NCI-H748 (cell line): ENCODE results near the gene SEMA5A.
"Not testable (repeated sequence)": the region's sequence is repeated elsewhere in the genome, so short reads cannot be mapped to it uniquely, and the experiment has no call there.

Source experiments
- DNase-seq: peaks from one replicate; lab custom pipeline; 2025; ENCODE audit not compliant: unreplicated experiment; lab: John Stamatoyannopoulos, UW

The SEMA5A gene

DNA sequence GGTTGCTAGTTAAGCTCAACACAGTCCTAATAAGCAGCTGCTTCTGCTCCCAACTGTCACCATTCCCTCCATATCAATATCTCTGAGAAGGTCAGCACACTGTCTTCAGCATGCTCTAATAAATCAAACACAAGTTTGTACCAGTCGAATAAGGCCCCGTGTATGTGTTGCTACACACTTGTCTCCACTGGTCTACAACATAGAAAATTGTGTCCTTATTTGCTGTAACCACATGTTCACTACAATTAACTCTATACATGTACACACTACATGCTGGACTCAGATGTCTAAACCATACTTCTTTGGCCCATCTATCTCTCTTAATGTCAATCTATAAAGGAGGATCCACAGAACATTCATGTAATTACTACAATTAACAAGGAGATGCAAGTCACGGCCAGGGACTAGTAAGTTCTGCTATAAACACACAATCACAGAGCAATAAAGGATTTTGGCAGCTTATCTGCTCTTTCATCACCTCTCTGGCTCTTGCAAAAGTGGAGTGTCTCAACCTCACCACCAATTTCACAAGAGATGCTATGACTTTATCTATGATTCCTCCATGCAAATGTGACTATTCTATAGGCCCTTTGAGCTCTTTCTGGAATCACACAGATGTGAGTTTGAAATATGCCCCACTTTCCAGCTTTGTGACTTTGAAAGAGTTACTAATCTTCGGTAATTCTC is 143.9 kb downstream of the SEMA5A start:
- DNase-seq, result no peak

DNA sequence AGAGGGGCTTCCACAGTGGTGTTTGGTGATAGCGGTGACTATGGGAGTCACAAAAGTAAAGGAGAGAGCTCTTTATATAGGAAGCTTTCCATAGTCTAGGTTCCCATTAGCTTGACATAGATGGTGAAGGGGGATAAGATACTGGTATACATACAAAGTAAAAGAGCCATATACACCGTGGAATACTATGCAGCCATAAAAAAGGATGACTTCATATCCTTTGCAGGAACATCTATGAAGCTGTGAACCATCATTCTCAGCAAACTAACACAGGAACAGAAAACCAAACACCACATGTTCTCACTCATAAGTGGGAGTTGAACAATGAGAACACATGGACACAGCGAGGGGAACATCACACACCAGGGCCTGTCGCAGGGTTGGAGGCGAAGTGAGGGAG is 146.1 kb downstream of the SEMA5A start:
- not testable (repeated sequence) for DNase-seq

DNA sequence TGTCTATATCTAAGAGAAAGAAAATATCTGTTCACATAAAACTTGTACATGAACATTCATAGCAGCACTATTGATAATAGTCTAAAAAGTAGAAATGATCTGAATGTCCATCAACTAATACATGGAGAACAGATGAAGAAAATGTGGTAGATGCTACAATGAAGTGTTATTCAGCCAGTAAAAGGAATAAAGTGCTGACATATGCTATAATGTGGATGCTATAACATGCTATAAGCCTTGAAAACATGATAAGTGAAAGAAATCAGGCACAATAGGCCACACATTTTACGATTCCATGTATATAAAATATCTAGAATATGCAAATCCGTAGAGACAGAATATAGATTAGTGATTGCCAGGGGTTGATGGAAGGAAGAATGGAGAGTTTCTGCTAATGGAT is 146.8 kb downstream of the SEMA5A start:
- DNase-seq, result no peak

DNA sequence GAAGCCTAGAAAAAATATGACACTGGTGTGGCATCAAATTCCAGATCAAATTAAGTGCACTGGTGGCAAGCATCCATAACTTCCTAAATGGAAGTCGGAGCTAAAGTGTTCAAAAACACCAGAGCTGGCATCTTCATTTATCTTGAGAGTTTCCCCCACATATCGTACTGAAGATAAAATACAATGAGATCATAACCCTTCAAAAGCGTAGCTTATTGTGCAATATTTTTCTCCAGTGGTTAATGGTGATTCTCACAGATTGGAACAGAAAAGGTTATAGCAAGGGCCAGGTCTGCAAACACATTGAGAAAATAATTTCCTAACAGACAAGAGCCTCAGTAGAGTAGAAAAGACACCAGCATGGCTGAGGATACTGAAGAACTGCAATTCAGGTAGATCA is 147.6 kb downstream of the SEMA5A start:
- no peak for DNase-seq

DNA sequence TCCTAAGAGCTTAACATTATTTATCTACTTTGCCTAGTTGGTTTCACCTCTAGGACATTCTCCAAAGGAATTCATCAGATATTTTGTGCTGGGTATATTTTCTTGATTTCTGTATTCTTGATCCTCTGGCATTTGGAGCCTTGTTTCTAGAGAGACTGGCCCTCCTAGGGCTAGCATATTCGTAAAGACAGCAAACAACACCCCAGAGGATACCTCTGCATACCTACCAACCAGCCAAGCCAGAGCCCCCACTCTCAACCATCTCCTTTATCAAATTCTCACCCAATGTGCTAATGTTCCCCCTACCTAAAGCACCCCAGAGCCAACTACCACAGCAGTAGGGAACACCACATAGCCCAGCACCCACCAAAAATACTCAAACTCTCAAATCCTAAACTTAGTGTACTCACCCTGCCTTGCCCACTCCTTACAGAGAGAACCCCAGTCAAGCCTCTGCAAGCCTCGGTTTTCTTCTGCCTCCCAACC is 149.5 kb downstream of the SEMA5A start:
- DNase-seq, result no peak

DNA sequence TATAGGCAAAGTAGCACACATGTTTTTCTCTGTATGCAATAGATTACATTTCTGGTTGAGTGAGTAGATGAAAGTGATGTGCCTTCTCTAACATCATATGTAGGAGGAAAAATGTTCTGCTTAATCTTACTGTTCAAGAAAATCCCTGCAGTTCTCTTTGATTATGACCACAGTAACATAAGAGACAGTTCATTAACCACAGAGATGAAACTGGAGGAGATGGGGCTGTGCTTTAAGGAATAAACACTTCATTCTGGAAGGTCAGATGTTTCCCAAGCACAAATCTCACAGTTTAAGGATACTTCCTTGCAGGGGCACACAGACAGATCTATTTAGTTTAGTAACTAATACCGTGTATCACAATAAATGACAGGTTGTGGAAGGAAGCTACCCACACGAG is 150.2 kb downstream of the SEMA5A start:
- DNase-seq, result no peak

DNA sequence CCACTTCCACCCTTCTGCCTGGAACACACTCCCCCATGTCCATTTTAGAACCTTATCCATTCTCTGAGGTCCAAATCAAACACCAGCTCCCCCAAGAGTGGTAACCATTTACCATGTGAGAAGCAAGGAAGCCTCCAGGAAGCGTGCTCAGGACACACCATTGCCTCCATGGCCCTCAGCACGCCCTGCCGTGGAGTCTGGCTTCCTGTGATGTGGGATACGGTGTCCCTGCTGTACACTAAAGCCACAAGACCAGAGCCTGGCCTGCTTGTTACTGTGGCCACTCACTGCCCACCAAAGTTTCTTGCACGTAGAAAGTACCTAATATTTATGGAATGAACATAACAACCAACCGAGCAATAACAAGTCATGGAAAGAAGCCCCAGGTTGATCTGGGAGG is 151.7 kb downstream of the SEMA5A start:
- no peak for DNase-seq

DNA sequence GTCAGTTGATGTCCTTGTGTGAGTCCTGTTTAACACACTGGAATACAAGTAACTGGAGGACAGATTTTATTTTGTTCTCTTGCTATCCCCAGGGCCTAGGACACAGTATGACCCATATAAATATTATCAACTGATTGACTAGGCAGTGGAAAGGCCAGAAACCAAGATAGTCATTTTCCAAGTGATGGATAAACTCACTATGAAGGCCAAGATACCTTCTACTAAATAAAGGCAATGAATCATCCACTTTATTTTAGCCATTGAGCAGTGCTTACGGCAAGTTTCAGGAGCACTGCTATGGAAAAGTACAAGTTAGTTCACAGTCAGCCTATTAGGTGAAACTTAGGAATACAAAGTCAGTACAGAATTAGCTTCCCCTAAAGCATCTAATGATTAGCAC is 153.2 kb downstream of the SEMA5A start:
- DNase-seq, result no peak

DNA sequence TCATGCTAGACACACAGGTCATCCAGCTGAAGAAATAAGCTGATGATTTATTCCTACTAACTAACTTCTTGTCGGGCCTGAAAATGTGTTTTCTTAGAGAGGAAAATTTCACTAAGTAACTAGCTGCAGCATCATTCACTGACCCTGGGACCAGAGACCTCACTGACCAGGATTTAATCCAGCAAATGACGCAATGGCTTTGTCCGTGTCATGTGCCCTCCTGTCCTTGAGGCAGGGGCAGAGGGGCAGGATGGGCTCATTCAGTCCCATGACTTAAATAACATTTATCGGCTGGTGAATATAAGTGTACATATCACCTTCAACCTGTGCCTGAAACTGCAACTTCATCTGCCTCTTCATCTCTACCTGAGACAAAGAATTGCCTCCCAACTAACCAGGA is 154.8 kb downstream of the SEMA5A start:
- DNase-seq, result no peak

DNA sequence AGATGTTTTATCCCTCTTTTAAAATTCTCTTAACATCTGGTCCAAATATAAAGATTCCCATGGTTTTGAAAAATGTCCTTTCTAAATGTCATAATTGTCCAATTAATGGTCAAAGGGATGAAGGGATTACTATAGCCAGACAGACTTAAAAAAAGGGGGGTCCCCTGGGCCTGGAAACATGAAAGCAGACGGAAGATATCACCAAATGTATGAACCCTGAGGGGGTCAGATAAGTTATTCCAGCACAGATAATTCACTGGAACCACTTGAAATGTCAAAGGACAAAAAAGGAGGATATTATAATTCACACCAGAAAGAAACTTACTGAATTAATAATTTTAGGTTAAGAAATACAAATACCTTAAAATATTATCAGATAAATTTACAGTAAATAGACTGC is 155.8 kb downstream of the SEMA5A start:
- DNase-seq, result no peak

DNA sequence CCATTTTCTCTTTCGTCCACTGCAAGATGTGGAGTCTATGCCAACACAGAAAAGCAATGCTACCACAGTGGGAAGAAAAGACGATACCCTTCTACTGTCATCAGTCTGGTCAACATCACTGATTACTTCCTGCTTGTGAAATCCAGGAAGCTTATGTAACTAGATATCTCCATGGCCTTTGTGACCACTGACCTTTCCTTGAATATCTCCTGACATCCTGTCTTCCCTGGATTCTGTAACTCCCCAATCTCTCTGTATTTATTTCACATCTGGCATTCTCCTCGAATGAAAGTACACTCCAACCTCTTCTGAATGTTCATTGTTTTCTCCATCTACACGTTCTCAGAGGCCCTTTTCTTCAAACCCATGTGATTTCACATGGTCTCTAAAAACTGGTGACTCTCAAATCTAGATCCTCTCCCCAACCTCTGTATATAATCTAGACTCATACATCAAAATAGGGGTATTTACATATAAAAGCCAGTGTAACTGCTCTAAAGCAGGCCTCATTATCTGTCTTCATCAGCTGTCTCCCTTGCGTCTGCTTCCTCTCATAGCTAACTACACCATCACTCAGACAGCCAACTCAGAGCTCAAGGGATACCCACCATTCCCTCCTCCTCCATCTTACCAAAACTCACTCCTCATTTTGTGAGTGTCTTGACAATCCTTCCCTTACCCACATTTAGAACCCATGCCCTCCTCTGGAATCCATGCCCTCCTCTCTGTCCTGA is 156.8 kb downstream of the SEMA5A start:
- peak; percentile 27 for DNase-seq

DNA sequence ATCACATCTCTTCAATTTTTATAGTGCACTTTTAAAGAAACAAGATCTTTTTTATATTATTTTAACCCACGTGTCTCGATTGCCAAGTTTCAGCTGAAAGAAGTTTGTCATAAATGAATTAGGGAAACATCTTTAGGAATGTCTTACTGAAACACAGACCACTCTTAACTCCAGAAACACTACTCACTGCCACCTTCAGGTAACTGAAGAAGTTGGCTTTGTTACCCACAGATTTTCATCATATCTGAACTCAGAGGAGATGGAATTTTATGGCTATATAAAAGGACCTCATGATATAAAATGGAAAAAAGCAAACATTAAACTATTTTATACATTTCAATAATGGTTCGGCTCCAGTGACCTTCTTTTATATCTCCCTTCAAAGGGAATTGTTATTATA is 158.0 kb downstream of the SEMA5A start:
- DNase-seq, result no peak

DNA sequence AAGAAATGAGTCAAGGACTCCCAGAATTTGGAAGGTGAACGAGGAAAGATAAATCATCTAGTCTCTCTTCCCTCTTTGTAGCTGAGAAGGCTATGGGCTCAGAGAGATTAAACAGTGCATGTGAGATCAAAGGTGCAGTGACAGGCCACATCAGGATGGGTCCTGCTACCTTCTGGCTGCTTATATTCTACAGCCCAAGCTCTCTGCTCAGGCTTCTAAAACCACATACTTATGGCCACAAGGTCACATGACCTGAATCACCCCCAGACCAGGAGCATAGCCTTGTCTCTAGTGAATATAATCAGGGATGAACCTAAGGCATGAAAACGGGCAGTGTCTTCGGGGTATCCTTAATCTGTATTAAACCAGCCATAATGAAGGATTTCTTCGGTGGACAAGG is 158.9 kb downstream of the SEMA5A start:
- no peak for DNase-seq

DNA sequence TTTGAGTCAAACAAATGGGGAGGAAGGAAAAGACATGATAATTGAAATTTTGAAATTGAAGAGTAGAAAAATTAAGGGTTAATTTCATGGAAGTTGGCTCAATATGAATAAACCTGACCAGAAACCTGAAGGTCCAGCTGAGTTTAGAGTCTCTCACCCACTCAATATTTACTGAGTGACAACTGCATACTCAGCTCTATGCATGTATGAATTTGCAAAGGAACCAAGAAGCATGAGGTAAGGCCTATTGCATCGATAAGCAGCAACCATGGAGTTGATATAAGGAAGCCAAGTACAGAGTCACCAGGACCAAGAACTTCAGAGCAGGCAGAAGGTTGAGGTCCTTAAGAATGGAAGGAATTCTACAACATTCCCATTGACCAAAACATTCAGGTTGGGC is 163.4 kb downstream of the SEMA5A start:
- no peak for DNase-seq

DNA sequence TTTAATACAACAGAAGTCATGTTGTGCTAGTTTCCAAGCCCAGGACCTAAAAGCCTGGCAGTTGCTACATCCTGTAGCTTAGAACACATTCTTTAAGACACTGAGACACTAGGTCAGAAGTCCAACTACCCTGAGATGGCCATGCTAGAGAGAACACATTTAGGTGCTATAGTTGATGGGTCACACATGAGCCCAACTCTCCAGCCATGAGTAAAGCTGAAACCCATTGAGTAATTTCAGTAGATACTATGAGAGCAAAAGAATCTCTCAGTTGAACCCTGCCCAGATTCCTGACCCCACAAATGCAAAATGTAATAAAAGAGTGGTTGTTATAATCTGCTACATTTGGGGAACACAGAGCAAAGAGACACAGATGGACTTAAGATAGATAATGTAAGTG is 164.4 kb downstream of the SEMA5A start:
- DNase-seq, result no peak

DNA sequence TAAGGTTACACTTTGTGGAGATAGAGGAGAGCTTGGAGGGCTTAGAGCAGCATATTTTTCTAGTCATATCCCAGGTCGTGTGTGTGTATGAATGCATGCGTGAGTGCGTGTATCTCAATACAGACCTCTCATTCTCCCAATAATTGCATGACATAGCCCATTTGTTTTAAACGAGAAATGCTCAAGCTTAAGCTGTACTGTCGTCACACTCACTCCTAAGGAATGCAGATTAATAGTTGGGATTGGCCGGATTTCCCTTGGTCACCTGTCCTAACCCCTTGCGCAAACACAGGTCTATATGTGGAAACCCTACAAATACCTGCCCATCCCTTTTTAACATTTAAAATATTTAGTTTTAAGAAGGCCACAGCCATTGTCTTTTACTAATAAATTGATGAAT is 165.8 kb downstream of the SEMA5A start:
- no peak for DNase-seq

DNA sequence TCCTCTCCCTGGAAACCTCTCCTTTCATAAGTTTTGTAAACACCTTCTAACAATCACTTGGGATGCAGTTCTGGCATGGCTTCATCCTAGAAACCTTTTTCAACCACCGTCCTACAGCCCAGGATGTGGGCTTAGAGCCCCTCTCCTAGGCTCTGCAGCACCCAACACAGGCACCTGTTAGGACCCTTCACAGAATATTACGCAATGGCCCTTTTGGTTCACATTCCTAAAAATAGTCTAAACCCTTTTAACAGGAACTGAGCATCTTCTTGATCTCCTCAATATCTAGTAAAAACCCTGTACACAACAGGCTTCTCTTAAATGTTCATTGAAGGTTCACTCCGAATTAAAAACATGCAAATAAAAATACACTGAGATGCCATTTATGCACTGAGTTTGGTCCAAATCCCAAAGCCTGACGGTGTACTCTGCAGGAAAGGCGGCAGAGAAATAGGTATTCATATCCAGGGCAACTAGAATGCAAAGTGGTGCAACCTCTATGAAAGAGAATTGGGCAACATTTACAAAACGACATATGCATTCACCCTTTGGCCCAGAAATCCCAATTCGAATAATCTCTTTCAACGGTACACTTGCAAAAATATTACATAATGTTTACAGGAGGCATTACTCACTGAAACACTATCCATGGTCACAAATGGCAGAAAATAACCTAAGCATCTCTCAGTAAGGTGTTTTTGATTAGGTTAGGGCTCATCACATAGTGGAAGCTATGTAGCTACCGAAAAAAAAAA is 169.3 kb downstream of the SEMA5A start:
- no peak for DNase-seq

DNA sequence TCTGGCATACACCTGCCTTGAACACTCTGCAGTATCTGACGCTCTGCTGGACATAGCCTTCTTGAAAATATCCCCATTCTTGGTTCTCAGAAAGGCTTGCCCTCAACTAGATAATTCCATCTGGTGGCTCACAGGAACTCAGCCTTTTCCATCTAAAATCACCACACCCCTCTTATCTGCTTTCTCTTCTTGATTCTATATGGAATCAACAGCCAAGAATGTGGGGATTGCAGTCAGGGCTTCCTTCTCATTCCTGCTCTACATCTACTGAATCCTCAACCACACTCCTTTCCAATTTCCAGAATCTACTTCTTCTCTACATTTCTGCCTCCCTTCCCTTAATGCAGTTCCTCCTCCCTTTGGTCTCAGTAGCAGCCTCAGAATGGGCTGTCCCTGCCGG is 170.1 kb downstream of the SEMA5A start:
- DNase-seq, result no peak

DNA sequence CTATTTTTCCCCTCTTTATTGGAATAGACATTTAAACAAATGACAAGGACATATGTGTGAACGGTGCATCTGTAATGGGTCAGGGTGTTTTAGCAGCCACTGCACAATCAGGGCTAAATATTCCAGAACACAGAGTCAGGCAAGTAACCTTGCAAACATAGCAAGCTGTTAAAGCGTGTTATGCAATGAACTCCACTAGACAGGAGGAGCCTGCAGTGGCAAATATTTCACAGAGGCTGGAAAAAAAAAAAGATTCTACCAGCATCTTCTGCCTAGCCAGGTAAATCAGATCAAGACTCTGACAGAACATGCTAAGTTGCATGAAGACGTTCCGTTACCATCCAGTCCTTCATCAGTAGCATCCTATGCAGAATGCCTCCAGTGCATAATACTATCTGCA is 171.8 kb downstream of the SEMA5A start:
- DNase-seq, result no peak

DNA sequence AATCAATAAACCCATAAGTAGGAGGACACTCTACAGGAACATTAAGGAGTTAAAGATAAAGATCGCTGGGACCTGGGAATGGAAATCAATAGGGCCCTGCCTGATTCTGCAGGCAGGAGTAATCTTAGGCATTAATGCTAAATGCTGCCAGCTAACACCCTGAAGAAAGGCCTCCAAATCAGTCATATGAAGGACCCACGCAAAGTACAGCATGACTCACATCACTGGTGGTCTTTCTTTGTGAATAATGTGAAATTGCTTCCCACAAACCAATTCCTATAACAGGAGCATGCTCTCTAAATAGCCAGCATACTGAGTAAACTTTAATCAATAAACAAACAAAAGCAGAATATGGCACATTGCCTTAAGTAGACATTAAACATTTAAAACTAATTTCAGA is 172.3 kb downstream of the SEMA5A start:
- DNase-seq, result no peak

DNA sequence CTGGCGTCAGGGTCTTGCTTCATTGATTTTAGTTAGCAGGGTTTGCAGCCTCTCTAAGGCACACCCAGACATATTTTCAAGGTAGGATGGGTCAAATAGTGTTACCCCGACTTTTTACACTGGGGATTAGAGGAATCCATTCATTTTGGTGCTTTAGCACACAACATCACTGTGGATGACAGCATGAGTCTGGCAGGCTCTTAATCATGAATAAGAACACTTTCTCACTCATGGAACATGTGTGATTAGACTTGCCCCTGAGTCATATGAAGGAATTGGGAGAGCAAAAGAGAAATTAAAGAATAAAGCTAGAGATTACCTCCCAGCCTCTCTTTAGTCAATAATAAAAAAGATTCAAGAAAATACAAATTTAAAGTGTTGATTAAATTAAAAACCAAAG is 175.6 kb downstream of the SEMA5A start:
- DNase-seq, result no peak

DNA sequence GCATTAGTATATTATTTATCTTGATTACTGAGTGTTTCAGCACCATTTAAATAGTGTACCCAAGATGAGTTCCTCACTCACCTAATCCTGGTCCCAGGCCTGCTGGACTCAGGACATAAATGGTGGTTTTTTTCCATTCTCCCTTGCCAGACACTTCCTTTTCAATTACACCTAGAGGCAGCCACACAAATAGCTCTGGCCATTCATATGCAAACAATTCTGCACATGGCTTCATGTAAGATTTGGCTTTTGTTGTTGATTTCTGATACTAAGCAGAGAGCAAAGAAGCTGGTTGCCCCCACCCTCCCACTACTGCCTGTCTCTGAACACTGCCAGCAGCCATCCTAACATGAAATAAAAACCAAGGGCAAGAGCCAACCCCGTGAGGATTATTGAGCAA is 180.4 kb downstream of the SEMA5A start:
- DNase-seq, result peak; percentile 69
